ENCODE results near the gene LENG1.

Gene LENG1

DNA sequence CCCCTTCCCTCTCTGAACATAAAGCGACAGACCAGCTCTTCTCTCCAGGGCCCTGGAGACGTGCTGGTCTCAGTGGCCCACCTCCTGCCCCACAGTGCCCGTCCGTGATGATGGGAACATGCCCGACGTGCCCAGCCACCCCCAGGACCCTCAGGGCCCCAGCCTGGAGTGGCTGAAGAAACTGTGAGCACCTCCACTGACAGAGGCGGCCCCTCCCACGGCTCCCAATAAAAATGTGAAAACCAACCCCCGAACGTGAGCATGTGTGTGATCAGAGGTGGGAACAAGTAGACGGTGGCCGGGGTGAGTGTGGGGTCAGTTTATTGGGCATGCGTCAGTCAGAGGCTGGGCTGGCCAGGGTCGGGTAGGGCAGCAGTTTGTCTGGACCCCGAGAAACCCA lies 52.8 kb downstream of the LENG1 start:
- no peak for DNase-seq

- no peak for DNase-seq
Observed at GRCh38 chr19:54105796-54106195, 53.7 kb downstream of the LENG1 start.
